ENCODE results near the gene PLEKHA1.

The PLEKHA1 gene

DNA sequence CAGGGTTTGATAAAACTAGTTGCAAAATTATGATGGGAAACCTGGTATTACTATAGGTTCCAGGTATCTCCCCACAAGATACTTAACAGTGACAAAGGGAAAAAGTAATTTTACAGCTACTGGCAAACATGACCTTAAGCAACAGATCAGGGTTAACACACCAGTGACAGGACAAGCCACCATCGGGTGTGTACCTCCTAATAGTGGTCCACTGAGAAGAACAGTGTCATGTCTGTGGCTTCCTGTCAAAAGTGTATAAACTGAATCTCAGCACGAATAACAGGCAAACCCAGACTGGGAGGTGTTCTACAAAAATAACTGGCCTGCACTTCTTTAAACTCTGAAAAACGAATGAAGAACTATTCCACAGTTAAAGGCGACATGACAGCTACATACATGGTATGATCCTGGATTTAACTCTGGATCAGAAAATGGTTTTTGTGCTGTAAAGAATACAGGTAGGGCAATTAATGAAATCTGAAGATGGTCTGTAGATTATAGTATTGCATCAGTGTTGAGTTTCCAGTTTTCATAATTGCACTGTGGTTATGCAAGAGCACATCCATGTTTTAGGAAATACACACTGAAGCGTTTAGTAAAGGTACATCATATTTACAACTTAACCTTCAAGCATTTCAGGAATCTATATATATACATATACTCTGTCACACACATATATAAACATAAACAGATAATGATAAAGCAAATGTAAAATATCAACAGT is 47.9 kb downstream of the PLEKHA1 start:
- no peak for DNase-seq (ENCODE audit: low read depth)

DNA sequence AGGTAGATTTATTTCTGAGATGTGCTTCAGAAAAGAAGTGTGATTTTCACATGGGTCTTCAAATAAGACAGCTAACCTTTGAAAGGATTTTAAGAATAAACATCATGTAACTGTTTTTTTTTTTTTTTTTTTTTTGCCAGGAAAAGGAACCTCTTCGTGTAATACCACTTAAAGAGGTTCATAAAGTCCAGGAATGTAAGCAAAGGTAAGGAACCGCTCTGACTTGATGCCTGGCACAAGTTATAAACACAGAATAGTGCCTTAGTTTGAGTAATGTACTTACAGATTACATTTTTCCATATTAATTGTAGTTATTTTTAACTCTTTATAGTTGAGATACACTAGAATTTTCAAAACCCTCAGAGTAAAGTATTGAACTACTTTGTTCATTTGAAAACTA is 49.6 kb downstream of the PLEKHA1 start:
- no peak for DNase-seq (ENCODE audit: low read depth)

DNA sequence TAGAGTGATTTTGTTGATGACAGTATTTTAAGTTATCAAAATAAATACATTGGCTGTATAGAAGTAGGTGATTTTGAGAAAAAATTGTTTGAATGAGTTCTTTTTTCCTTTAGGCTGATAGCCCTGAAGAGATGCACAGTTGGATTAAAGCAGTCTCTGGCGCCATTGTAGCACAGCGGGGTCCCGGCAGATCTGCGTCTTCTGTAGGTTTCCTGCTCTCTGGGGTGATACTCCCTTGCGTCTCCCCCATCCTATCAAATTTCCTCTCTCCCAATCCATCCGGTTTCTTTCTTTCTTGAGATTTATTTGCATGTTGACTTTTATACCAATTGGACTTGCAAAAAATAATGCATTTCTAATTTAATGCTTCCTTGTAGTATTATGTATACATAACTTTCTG is 52.3 kb downstream of the PLEKHA1 start:
- DNase-seq (ENCODE audit: low read depth) = no peak

DNA sequence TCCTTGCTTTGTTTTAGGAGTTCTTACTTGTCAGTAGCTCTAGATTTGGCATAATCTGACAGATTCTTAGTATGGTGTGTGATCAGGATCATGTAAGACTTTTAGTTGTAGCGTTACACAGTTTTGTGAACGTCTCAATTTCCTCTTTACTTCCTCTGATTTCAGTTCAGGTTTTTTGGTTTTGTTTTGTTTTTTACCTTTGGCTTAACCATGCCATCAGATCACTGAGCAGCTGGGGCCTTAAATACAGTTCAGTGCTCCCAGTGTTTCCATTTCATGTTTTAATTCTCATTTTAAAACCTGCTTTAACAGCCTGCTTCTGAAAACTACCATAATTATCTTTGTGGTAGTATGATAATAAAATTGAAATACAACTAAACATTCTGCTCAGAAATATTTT is 52.8 kb downstream of the PLEKHA1 start:
- no peak for DNase-seq (ENCODE audit: low read depth)

DNA sequence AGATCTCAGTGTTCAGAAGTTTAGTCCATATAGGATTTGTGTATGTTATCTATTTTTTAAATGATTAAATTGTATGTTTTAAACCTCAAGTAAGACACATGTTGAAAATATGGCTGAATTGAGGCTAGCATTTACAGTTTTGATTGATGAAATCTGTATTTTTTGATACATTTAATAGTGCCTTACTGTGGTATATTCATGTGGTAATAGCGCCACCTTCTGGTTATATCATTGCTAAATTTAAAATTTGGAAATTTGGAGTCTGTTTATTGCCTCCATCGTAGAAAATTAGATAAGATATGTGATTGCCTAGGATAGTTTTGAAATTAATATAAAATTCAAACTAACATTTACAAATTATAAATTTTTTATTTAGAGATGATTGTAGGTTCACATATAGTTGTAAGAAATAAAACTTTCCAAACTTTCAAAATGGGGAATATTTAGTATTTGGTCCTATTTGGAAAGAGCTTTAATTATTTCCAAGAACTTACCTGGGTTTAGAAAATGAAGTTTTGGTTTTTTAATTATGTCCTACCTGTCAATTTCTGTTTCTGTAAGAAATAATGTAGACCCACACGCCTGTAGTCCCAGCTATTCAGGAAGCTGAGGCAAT is 60.8 kb downstream of the PLEKHA1 start:
- no peak for DNase-seq (ENCODE audit: low read depth)

DNA sequence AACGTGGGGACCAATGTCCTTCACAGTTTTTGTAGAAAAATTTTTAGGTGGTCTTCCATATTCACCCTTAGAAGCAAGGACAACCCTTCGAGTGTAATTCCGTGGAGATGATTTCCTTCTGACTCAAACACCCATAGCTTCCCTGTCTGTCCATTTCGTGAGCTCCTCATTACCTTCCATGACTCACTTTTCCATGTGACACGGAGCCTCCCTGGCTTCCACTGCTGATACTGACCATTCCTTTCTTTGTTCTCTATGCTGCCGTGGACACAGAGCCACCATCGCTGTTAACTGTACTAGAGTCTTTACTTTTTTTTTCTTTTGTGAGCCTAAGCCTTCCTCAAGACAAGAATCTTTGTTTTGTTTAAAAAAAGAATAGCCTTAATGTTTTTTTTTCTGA is 67.5 kb downstream of the PLEKHA1 start:
- DNase-seq (ENCODE audit: low read depth) = no peak

DNA sequence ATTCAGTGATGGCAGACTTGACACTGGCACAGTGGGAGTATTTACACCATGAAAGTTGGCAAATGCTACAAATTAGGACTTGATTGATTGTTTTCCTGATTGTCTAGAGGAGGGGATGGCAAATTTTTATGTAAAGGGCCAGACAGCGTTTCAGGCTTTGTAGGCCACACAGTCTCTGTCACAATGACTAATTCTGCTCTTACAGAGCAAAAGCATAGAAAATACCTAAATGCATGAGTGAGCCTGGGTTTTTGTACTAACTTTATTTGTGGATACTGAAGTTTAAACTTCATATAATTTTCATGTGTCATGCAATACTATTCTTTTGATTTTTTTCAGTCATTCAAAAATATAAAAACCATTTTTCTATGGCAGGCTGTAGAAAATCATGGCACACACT is 71.0 kb downstream of the PLEKHA1 start:
- DNase-seq (ENCODE audit: low read depth) = no peak

DNA sequence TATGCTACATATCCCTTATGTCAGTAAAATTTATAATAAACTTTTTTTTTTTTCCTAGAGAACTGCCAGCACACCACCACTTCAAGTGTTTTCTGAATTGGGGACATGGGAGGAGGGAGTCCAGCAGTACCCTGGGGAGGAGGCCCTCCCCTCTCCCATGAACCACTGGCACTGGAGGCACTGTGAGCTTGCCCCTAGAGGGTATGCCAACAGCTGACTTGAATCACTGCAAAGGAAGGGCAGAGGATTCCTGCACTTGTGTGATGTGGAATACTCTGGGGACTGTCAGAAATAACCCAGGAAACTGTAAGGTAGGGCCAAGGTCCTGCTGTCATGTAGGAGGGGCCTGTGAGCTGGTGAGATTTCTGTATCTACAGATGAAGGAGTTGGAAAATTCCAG is 71.4 kb downstream of the PLEKHA1 start:
- no peak for DNase-seq (ENCODE audit: low read depth)

DNA sequence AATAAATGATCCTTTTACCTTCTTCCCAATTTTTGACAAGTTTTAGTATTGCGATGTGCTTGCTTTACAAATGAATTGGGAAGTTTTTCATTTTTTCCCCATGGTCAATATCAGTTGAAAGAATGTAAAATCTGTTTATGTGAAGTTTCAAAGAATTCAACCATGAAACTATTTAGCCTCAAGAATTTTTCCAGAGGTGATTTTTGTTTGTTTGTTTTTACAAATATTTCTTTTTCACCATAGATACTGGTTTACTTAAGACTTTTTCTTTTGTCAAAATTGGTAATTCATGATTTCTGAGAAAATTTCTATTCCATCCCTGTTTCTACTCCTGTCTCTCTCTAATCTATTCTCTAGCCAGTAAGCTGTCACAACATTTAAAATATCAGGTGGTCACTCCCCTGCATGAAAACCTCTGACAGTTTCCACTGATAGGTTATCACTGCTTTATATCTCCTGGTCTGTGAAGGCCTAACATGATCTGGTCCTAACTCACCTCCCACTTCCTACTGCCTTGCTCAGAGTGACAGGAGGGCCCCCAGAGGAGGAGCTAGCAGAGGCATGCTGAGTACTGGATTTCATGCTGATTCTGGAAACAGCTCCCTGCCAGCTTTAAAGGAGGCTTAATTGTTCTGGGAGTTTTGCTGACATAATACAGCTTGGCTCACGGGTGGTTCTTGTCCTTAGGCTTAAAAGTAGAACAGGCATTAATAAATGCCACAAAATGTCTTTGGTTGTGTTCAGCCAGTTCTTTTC is 72.3 kb downstream of the PLEKHA1 start:
- DNase-seq (ENCODE audit: low read depth) = no peak

DNA sequence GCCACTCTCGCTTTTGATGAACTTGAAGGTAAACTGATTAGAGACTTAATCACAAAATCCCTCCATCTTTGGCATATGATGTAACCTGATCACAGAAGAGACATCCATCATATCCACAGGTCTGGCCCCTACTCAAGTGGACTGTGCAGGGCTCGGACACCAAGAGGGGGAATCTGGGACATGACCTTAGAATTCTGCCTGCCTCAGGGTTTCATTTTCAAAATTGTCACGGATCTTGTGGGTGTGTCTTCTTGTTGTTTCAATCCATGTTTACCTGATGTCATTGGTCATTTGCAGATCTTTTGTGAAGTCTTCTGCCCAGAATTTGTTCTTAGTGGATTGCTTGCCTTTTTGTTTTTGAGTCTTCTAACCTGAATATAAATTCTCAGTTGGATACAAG is 74.1 kb downstream of the PLEKHA1 start:
- no peak for DNase-seq (ENCODE audit: low read depth)

DNA sequence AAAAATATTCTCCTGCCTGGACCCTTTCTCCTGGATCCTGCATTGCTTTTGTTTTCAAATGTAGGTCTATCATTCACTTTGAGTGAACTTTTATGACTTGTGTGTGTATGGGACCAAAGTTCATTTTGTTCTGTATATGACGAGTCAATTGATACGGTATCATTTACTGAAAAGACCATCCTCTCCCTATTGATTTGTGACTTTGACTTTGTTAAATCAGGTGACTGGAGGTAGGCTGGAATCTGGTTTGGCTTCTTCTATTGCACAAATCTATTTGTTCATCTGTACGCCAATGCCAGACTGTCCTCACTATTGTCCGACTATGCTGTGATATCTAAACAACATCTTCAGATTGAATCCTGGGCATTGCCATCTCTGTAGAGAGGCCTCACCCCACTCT is 74.6 kb downstream of the PLEKHA1 start:
- no peak for DNase-seq (ENCODE audit: low read depth)

DNA sequence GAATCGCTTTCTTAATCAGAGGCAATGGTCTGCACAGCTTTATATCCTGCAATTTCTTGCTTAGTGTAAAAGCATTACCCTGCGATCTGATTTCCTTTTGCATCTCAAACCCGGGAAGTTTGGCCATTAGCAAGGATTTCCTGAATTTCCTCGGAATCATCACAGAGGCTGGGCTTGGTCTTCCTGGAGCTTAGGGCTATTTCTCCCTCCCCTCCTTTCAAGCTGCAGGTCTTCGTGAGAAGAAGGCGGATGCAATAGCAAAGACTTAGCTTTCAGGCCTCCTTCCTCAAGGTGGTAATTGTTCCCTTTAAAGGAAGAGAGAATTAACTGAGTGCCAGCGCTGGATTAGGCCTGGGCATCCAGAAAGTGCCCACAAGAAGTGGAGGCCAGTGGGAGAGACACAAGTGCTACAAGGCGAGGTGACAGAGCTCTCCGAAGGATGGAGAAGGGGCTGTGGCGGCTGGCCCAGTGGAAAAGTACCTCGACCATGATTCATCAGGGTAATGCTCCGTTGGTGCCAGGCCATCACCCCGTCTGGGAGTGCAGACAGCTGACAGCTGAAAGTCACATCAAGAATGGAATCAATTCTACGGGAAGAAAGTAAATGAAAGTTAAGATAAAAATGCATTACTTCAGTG is 76.0 kb downstream of the PLEKHA1 start:
- no peak for DNase-seq (ENCODE audit: low read depth)

DNA sequence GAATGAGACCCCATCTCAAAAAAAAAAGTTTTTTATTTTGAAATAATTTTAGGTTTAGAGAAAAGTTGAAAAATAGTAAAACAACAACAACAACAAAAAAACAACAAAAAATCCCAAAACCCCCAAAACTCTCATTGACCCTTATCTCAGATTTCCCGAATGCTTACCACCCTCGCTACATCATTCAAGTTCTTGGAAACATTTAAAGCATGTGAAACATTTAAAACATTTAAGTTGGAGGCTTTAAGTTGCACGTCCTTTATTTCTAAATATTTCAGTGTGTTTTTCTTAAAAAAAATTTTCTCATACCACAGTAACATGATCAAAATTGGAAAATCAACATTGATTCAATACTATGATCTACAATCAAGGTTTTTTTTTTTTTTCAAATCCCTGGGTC is 79.6 kb downstream of the PLEKHA1 start:
- no peak for DNase-seq (ENCODE audit: low read depth)

DNA sequence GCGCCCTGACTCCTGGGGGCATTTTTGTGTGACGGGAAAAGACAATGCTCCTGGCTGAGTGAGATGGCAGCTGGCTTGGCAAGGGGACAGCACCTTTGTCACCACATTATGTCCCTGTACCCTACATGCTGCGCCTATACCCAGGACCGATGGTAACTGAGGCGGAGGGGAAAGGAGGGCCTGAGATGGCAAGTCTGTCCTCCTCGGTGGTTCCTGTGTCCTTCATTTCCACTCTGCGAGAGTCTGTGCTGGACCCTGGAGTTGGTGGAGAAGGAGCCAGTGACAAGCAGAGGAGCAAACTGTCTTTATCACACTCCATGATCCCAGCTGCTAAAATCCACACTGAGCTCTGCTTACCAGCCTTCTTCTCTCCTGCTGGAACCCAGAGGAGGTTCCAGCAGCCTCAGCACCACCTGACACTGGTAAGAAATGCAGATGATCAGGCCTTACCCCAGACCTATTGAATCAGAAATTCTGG is 80.1 kb downstream of the PLEKHA1 start, which contains the start of gene ARMS2:
ARMS2 (plus strand) TSS at position 51 of the 478 bp plus-strand sequence; CDS start at position 126, 75 bp downstream.
- DNase-seq (ENCODE audit: low read depth) = no peak

DNA sequence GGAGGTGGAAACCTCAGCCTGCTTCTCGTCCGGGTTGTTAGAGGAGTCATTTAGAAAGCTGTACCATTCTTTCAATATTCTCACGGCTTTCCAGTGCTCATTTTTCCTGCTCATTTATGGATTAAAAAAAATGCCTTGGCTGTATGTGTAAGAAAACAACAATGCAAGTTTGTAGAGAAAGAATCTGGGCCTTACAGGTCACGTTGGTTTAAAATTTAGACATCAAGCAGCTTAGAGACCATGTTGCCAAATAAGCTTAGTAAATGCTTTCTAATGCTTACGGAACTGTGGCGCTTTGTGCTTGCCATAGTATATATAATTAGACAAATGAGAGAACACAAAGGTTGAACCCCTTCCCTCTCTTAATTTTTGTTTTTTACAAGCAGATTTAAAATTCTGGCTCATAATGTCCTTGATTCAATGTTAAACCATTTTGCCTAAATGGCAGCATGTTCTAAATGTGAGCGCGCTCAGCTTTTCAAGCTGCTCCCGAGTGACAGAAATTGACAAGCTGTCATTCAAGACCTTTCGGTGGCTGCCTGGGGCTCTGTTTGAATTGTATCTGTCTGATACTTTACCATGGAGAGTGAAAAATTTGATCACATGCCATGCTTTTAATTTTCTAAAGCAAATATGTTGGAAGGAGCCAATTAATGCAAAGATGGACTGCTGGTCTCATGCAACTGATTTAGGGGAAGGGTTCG is 81.0 kb downstream of the PLEKHA1 start:
- DNase-seq (ENCODE audit: low read depth) = no peak

DNA sequence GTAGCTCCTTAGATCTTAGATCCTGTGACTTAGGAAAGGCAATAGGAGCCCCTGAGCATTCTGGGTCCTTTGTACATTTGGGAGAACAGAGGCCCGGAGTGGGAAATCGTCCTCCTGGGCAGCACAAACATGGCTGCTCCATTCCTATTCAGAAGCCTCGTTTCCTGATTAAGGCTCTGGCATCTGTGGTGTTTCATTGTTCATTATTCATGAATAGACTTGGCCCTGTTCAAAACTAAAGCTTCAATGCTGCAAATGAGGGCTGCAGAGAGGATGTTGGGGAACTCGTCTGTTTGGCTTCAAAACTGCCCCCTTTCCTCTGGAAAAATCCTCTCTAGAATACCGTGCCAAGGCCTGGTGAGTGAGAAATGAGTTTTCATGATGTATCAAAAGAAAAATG is 83.4 kb downstream of the PLEKHA1 start:
- DNase-seq (ENCODE audit: low read depth) = no peak

DNA sequence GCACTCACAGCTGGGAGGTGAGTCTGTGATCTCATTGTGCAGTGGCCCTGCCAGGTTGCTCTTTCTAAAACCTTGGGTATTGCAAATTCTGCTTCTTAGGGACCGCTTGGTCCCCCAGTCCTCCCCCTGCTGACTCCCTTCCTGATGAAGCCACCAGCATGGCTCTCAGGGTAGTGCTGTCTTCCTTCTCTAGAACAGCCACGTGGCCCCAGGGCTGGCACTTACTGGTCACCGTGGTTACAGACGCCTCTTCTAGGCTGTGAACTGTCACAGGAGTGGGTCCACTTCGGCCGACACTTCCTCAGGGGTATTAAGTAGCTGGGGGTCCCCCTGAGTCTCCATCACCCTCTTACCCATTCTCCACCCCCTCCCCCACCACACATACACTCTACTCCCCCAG is 84.2 kb downstream of the PLEKHA1 start:
- no peak for DNase-seq (ENCODE audit: low read depth)

DNA sequence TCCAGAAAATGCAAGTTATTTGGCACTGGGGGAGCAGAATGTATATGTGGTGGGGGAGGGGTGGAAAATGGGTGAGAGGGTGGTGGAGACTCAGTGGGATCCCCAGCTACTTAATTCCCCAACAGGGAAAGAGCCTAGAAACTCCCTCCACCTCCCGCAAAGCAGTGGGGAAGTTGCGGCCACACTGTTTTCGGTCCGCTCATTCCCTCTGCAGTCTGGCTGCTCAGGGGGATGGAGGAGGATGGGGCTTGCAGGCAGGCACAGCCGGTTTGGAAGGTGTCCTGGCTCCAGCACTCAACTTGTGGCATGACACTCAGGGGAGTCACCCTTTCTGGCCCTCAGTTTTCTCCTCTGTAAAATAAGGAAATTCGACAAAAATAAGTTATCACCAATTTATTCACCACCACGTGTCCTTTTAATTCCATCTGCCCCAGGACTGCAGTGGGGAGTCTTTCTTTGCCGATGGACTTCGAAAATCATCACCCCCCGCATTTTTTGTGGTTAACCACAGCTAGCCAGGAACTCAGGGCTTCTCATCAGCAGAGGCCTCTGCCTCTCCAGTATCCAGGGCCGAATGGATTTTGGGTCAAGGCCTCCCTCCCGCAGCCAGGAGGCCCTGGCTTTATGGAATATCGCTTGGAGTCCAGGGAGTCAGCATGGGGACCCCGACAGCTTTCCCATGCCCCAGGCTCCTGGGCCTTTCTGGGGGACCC is 85.2 kb downstream of the PLEKHA1 start:
- no peak for DNase-seq (ENCODE audit: low read depth)

DNA sequence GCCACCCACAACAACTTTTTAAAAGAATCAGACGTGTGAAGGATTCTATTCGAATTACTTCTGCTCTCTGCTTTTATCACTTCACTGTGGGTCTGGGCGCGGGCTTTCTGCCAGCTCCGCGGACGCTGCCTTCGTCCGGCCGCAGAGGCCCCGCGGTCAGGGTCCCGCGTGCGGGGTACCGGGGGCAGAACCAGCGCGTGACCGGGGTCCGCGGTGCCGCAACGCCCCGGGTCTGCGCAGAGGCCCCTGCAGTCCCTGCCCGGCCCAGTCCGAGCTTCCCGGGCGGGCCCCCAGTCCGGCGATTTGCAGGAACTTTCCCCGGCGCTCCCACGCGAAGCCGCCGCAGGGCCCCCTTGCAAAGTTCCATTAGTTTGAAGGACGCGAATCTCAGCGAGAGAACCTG is 86.4 kb downstream of the PLEKHA1 start:
- no peak for DNase-seq (ENCODE audit: low read depth)

DNA sequence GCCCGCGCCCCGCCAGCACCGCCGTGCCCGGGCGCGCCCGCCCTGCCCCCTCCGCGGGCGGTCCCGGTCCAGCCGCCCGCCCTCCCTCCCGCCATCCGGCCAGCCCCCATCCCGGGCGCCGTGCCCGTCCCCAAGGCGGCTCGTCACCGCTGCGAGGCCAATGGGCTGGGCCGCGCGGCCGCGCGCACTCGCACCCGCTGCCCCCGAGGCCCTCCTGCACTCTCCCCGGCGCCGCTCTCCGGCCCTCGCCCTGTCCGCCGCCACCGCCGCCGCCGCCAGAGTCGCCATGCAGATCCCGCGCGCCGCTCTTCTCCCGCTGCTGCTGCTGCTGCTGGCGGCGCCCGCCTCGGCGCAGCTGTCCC is 86.8 kb downstream of the PLEKHA1 start, which contains the start of gene HTRA1:
HTRA1 (plus strand) TSS at position 187 of the 362 bp plus-strand sequence; CDS start at position 287, 100 bp downstream.
- no peak for DNase-seq (ENCODE audit: low read depth)

Measured in stimulated activated CD8-positive, alpha-beta memory T cell treated with anti-CD3 and anti-CD28 coated beads, Interleukin-4, amount 100 ng/mL, for 24 hours (primary cell).